H1 (cell line): ENCODE results near the gene DNAH8. TPM values are rescaled to one million over a fixed set of nuclear protein-coding genes. Genes with fewer than 3 reads are reported as not detected.
"Not testable (repeated sequence)": the region's sequence is repeated elsewhere in the genome, so short reads cannot be mapped to it uniquely, and the experiment has no call there.

Experiments used
- CTCF ChIA-PET: fragments of 300-600 bp; sonication (Branson Sonifier 250); formaldehyde crosslinking; loops from one replicate; lab custom pipeline; 2021; ENCODE audit not compliant: partially characterized antibody; lab: Charles Lee
- POLR2A ChIA-PET: fragments of 300-600 bp; sonication (Branson Sonifier 250); formaldehyde crosslinking; loops from one replicate; lab custom pipeline; 2021; ENCODE audit warnings: inconsistent platforms; ENCODE audit not compliant: partially characterized antibody; lab: Charles Lee
- DNase-seq, 2 experiments: peaks; one replicate each; pipeline versions ENCODE4 v3.0.0 to v3.0.0-alpha.2; 2010 to 2022; ENCODE audit warnings: low spot score in 2 of 2, low read depth in 1 of 2, mixed read lengths in 1 of 2
- FAIRE-seq: peaks from 2 replicates; lab custom pipeline; 2011; peaks lifted over from hg19 to GRCh38; lab: Jason Lieb, UNC
- H2AFZ ChIP-seq: 2 replicates; pipeline ENCODE4 v1.8.1; 2012; ENCODE audit warnings: low read length, inconsistent platforms
- H2AK5ac ChIP-seq: 2 replicates; pipeline ENCODE4 v1.6.1; 2013; ENCODE audit warnings: low read depth, low read length
- H2BK120ac ChIP-seq: replicated peaks from 2 replicates; pipeline ENCODE3; 2013; ENCODE audit warnings: low read depth, low read length, inconsistent platforms
- H2BK12ac ChIP-seq: 2 replicates; pipeline ENCODE4 v1.6.1; 2013; ENCODE audit warnings: low read depth, low read length
- H2BK15ac ChIP-seq: 2 replicates; pipeline ENCODE4 v1.6.1; 2013; ENCODE audit warnings: low read length
- H2BK20ac ChIP-seq: 2 replicates; pipeline ENCODE4 v1.6.1; 2013; ENCODE audit warnings: low read length
- H2BK5ac ChIP-seq: 2 replicates; pipeline ENCODE4 v1.6.1; 2013; ENCODE audit warnings: low read depth, low read length
- H3K14ac ChIP-seq: 2 replicates; pipeline ENCODE4 v1.6.1; 2013; ENCODE audit warnings: inconsistent platforms; ENCODE audit not compliant: insufficient read length
- H3K18ac ChIP-seq: 2 replicates; pipeline ENCODE4 v1.6.1; 2013; ENCODE audit warnings: low read length; ENCODE audit errors: extremely low read depth
- H3K23ac ChIP-seq: 2 replicates; pipeline ENCODE4 v1.6.1; 2013; ENCODE audit warnings: inconsistent platforms; ENCODE audit not compliant: insufficient read length
- H3K23me2 ChIP-seq: 2 replicates; pipeline ENCODE4 v1.6.1; 2013; ENCODE audit warnings: low read depth, low read length
- H3K27ac ChIP-seq: 2 replicates; pipeline ENCODE4 v1.6.1; 2011; ENCODE audit warnings: low read depth, low read length, inconsistent platforms
- H3K27me3 ChIP-seq, 4 experiments: replicated peaks in 1 of 4; 1 replicate in 1 of 4; 2 replicates in 3 of 4; pipeline versions ENCODE4 v1.6.1 to v1.8.1; 2011 to 2013; ENCODE audit warnings: low read length in 3 of 4, mild to moderate bottlenecking in 3 of 4, inconsistent platforms in 2 of 4, mixed read lengths in 2 of 4, moderate library complexity in 1 of 4; ENCODE audit not compliant: control insufficient read depth in 3 of 4, insufficient read depth in 3 of 4; ENCODE audit errors: extremely low read depth in 1 of 4
- H3K36me3 ChIP-seq, 4 experiments: 2 replicates each; pipeline versions ENCODE4 v1.6.1 to v1.8.1; 2011 to 2013; ENCODE audit warnings: mild to moderate bottlenecking in 4 of 4, low read length in 3 of 4, moderate library complexity in 2 of 4, control low read depth in 1 of 4, inconsistent platforms in 1 of 4; ENCODE audit not compliant: insufficient read depth in 4 of 4, control insufficient read depth in 2 of 4
- H3K4ac ChIP-seq: replicated peaks from 2 replicates; pipeline ENCODE3; 2013; ENCODE audit warnings: low read length, low read depth, mixed read lengths, inconsistent platforms; ENCODE audit not compliant: insufficient read length
- H3K4me1 ChIP-seq, 4 experiments: replicated peaks in 1 of 4; 1 replicate in 1 of 4; 2 replicates in 3 of 4; pipeline versions ENCODE4 v1.6.1 to v1.8.1; 2011 to 2013; ENCODE audit warnings: low read length in 3 of 4, inconsistent platforms in 2 of 4, mixed read lengths in 1 of 4; ENCODE audit not compliant: insufficient read depth in 4 of 4, control insufficient read depth in 3 of 4
- H3K4me2 ChIP-seq, 2 experiments: 2 replicates each; pipeline versions ENCODE4 v1.6.1 to v1.8.1; 2011 to 2013; ENCODE audit warnings: low read depth in 2 of 2, low read length in 2 of 2, control low read depth in 1 of 2, inconsistent platforms in 1 of 2, mild to moderate bottlenecking in 1 of 2; ENCODE audit not compliant: insufficient read depth in 1 of 2
- H3K4me3 ChIP-seq, 4 experiments: fragments of 200-600, 300-600 bp in 1 of 4; sonication (generic), shearing (Covaris generic), sonication (Bioruptor Twin) in 1 of 4; 2 replicates each; pipeline versions ENCODE4 v1.5.1 to v1.8.1; 2011 to 2016; ENCODE audit warnings: low read length in 4 of 4, low read depth in 3 of 4, control low read depth in 2 of 4, inconsistent platforms in 2 of 4, mild to moderate bottlenecking in 2 of 4, mixed read lengths in 1 of 4, moderate library complexity in 1 of 4; ENCODE audit not compliant: insufficient read depth in 2 of 4; ENCODE audit errors: extremely low read depth in 1 of 4
- H3K56ac ChIP-seq: replicated peaks from 2 replicates; pipeline ENCODE3; 2013; ENCODE audit warnings: low read depth, mild to moderate bottlenecking, mixed read lengths, low read length, inconsistent platforms; ENCODE audit not compliant: insufficient read length
- H3K79me1 ChIP-seq: 2 replicates; pipeline ENCODE4 v1.6.1; 2013; ENCODE audit warnings: low read depth, low read length, control low read depth
- H3K79me2 ChIP-seq, 2 experiments: 2 replicates each; pipeline versions ENCODE4 v1.6.1 to v1.8.1; 2012 to 2013; ENCODE audit warnings: low read length in 2 of 2, mild to moderate bottlenecking in 2 of 2, inconsistent platforms in 1 of 2; ENCODE audit not compliant: insufficient read depth in 2 of 2, control insufficient read depth in 1 of 2
- H3K9ac ChIP-seq, 4 experiments: replicated peaks in 1 of 4; 1 replicate in 1 of 4; 2 replicates in 3 of 4; pipeline versions ENCODE4 v1.6.1 to v1.8.1; 2011 to 2013; ENCODE audit warnings: low read depth in 3 of 4, low read length in 3 of 4, control low read depth in 2 of 4, mild to moderate bottlenecking in 2 of 4, moderate library complexity in 2 of 4, inconsistent platforms in 1 of 4; ENCODE audit errors: extremely low read depth in 1 of 4
- H3K9me3 ChIP-seq, 2 experiments: 2 replicates each; pipeline versions ENCODE4 v1.6.1 to v1.8.1; 2012 to 2013; ENCODE audit warnings: mild to moderate bottlenecking in 2 of 2, moderate library complexity in 2 of 2, control low read depth in 1 of 2, inconsistent platforms in 1 of 2, low read depth in 1 of 2, low read length in 1 of 2, mixed read lengths in 1 of 2; ENCODE audit not compliant: insufficient read depth in 2 of 2
- H4K20me1 ChIP-seq, 2 experiments: replicated peaks in 1 of 2; 2 replicates each; pipeline versions ENCODE3 to v1.8.1; 2011 to 2013; ENCODE audit warnings: inconsistent platforms in 2 of 2, low read length in 2 of 2, mild to moderate bottlenecking in 1 of 2; ENCODE audit not compliant: insufficient read depth in 2 of 2, control insufficient read depth in 1 of 2
- H4K5ac ChIP-seq: 2 replicates; pipeline ENCODE4 v1.6.1; 2013; ENCODE audit warnings: low read length, low read depth, mixed read lengths, inconsistent platforms; ENCODE audit not compliant: insufficient read length
- H4K8ac ChIP-seq: 2 replicates; pipeline ENCODE4 v1.8.0; 2013; ENCODE audit warnings: mild to moderate bottlenecking, moderate library complexity, low read length, inconsistent platforms; ENCODE audit not compliant: insufficient read depth; ENCODE audit errors: extremely low read depth
- H4K91ac ChIP-seq: replicated peaks from 2 replicates; pipeline ENCODE3; 2013; ENCODE audit warnings: low read length, mixed read lengths, inconsistent platforms; ENCODE audit not compliant: insufficient read length
- WGBS, 2 experiments: shearing (Covaris generic) in 1 of 2; methylation state at CpG; one replicate each; pipeline versions ENCODE4 v1.1.6 to v1.1.7; 2013 to 2015; ENCODE audit warnings: low lambda C conversion rate in 2 of 2, mixed read lengths in 2 of 2, inconsistent platforms in 1 of 2, low coverage in 1 of 2, missing lambda C conversion rate in 1 of 2; ENCODE audit not compliant: insufficient replicate concordance in 2 of 2, insufficient coverage in 1 of 2, insufficient read length in 1 of 2; ENCODE audit errors: extremely low coverage in 1 of 2, missing lambda C conversion rate in 1 of 2; 5-methylcytosine and 5-hydroxymethylcytosine counted together
- polyA plus RNA-seq, 7 experiments: library from polyadenylated mRNA; depleted of rRNA in 3 of 7; stranded (reverse) in 5 of 7; unstranded in 2 of 7; fragments of >200 nt in 5 of 7; fragments of 200-250 nt in 2 of 7; gene quantifications; 1 replicate in 5 of 7; 2 replicates in 1 of 7; 4 replicates in 1 of 7; pipeline versions ENCODE4 v1.2.1 to v1.2.3, GENCODE V29; 2011 to 2013; ENCODE audit warnings: missing spikeins in 2 of 7, mixed read lengths in 2 of 7
- total RNA-seq: library from RNA; stranded (reverse); fragmentation: NEBNext Ultra II Directional; extraction: Animal tissue kit (Norgen Biotek cat#: 25700); gene quantifications from 2 replicates; pipeline ENCODE4 v1.2.1, GENCODE V29; 2021

Gene DNAH8
- total and polyA plus RNA-seq, 2 of the 8 experiments (the other 6 are each of a cell fraction or from before 2014, with no cell fraction given): under 0.01 TPM; not detected in 1

GRCh38 chr6:38921540-38921939 lies 206.4 kb downstream of the DNAH8 start:
- DNase-seq, FAIRE-seq, H2BK15ac ChIP-seq, H4K20me1 ChIP-seq, H3K56ac ChIP-seq, H3K9ac ChIP-seq, H2BK20ac ChIP-seq, H4K8ac ChIP-seq, H4K91ac ChIP-seq, H2BK5ac ChIP-seq, H3K18ac ChIP-seq, H3K79me2 ChIP-seq, POLR2A ChIA-PET, H3K14ac ChIP-seq, H4K5ac ChIP-seq, H3K23me2 ChIP-seq, H2BK120ac ChIP-seq, H3K27ac ChIP-seq, H3K4ac ChIP-seq, H2AFZ ChIP-seq, H3K23ac ChIP-seq, H3K27me3 ChIP-seq, H3K4me3 ChIP-seq, H3K9me3 ChIP-seq, H3K79me1 ChIP-seq, H3K4me2 ChIP-seq, H2BK12ac ChIP-seq, H3K36me3 ChIP-seq, H2AK5ac ChIP-seq: not testable (repeated sequence)
- peaks cover 0 to 10% (median 2%) of the 10 kb centered on the region in 4 experiments; a peak in 3 of 7 replicates for H3K4me1 ChIP-seq
- WGBS, 2 experiments: 74% methylated on average over 8 of the region's 8 CpGs; no CpG with 5 or more reads in 1 of the 2 experiments
- CTCF ChIA-PET: interaction anchor here (0.7 to 3.4 kb wide), 3 partner anchors 32 to 268 kb away, joined by 3 to 12 read pairs (median 3); no protein-coding TSS in a partner anchor
